A549 (cell line): ENCODE results near the gene ZMYND19.

Experiments
- BHLHE40 ChIP-seq: IDR thresholded peaks from 2 replicates; pipeline ENCODE4 v1.6.1; 2012; ENCODE audit warnings: low read depth, low read length, inconsistent platforms
- CBX2 ChIP-seq: fragments of 200-600 bp; sonication (generic); IDR thresholded peaks from 2 replicates; pipeline ENCODE4 v1.6.1; 2016; ENCODE audit warnings: low read depth, mild to moderate bottlenecking, borderline replicate concordance
- CEBPB ChIP-seq, 2 experiments: fragments of >200 bp in 1 of 2; sonication (Bioruptor Twin) in 1 of 2; formaldehyde crosslinking in 1 of 2; IDR thresholded peaks; 2 replicates each; pipeline ENCODE4 v1.6.1; 2012 to 2016
- EP300 ChIP-seq, 2 experiments: fragments of >200 bp; sonication (Bioruptor Twin); formaldehyde crosslinking; IDR thresholded peaks; 2 replicates in 1 of 2; 3 replicates in 1 of 2; pipeline ENCODE4 v1.6.1; 2016 to 2017
- HOXA7 ChIP-seq: fragments of 250-450 bp; sonication (Bioruptor Pico); IDR thresholded peaks from 2 replicates; pipeline ENCODE4 v1.5.0; 2020; ENCODE audit warnings: mild to moderate bottlenecking, moderate library complexity
- RAD21 ChIP-seq, 2 experiments: fragments of >200 bp in 1 of 2; sonication (Bioruptor Twin) in 1 of 2; formaldehyde crosslinking in 1 of 2; IDR thresholded peaks in 1 of 2; conservative IDR thresholded peaks in 1 of 2; 2 replicates in 1 of 2; 3 replicates in 1 of 2; pipeline ENCODE4 v1.6.1; 2012 to 2018; ENCODE audit warnings: inconsistent platforms in 1 of 2
- RARB ChIP-seq: fragments of 250-450 bp; sonication (Bioruptor Pico); IDR thresholded peaks from 2 replicates; pipeline ENCODE4 v1.8.0; 2021; ENCODE audit warnings: mild to moderate bottlenecking, moderate library complexity
- RFX5 ChIP-seq: fragments of 450-650 bp; IDR thresholded peaks from 2 replicates; pipeline ENCODE4 v1.7.1; 2014; ENCODE audit warnings: antibody characterized with exemption, mild to moderate bottlenecking, moderate library complexity
- SMC3 ChIP-seq: fragments of >200 bp; sonication (Bioruptor Twin); formaldehyde crosslinking; IDR thresholded peaks from 3 replicates; pipeline ENCODE4 v1.6.1; 2018; ENCODE audit warnings: inconsistent platforms
- TP53 ChIP-seq: fragments of 250-450 bp; sonication (Bioruptor Pico); IDR thresholded peaks from 2 replicates; pipeline ENCODE4 v1.5.0; 2021; ENCODE audit warnings: mild to moderate bottlenecking, moderate library complexity
- TF ChIP-seq, protein P1 (sequence below): fragments of >200 bp; sonication (Bioruptor Twin); formaldehyde crosslinking; IDR thresholded peaks from 3 replicates; pipeline ENCODE4 v1.5.1; 2016
- TF ChIP-seq, protein P2 (sequence below): fragments of 150-350 bp; IDR thresholded peaks from 2 replicates; pipeline ENCODE4 v1.6.1; 2014; ENCODE audit warnings: low read depth, mild to moderate bottlenecking, low read length
- TF ChIP-seq, protein P3 (sequence below): fragments of 450-650 bp; IDR thresholded peaks from 2 replicates; pipeline ENCODE4 v1.6.1; 2014; ENCODE audit warnings: antibody characterized with exemption
- TF ChIP-seq, protein P4 (sequence below): IDR thresholded peaks from 2 replicates; pipeline ENCODE4 v1.6.1; 2012

DNA sequence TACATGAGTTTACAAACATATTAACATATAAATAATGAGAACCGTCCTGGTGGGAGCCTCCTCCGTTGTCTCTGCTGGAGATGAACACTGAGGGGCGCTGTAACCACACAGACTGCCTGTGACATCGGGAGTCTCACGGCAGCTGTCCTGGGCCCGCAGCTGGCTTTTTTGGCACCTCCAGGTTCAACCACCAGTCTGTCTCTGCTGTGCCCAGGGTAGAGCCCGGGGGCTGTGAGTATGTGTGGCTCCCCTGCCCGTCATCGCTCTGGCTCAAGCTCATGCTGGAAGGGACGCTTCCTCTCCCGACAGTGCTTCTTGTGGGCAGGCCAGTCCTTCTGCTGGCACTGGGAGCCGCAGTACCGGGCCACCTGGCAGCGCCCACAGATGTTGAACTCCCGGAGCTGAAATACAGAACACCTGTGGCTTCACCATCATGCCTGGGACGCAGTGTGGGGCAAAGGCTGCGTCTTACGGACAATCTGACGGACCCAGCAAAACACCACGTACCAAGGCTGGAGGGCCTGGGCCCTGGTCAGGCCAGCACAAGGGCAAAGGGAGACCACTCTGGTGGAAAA, 7.9 kb downstream of the ZMYND19 start:
- TF ChIP-seq EP300 (IDR thresholded peaks at IDR 0.05) (no peak), CEBPB (IDR thresholded peaks at IDR 0.05) (no peak), RARB (CRISPR knock-in tag) (no peak), SMC3 (0 out of 3 replicates have a peak, but pooled peaks have one; percentile 9), TP53 (CRISPR knock-in tag) (no peak), RAD21 (conservative IDR thresholded peaks at IDR 0.05 in 1 of 2, IDR thresholded peaks at IDR 0.05 in 1 of 2) (peak; percentile 51 to 61; a peak in 4 of 5 replicates), RFX5 (no peak), BHLHE40 (no peak), HOXA7 (CRISPR knock-in tag) (no peak), CBX2 (no peak)
- TF ChIP-seq, protein P1, sequence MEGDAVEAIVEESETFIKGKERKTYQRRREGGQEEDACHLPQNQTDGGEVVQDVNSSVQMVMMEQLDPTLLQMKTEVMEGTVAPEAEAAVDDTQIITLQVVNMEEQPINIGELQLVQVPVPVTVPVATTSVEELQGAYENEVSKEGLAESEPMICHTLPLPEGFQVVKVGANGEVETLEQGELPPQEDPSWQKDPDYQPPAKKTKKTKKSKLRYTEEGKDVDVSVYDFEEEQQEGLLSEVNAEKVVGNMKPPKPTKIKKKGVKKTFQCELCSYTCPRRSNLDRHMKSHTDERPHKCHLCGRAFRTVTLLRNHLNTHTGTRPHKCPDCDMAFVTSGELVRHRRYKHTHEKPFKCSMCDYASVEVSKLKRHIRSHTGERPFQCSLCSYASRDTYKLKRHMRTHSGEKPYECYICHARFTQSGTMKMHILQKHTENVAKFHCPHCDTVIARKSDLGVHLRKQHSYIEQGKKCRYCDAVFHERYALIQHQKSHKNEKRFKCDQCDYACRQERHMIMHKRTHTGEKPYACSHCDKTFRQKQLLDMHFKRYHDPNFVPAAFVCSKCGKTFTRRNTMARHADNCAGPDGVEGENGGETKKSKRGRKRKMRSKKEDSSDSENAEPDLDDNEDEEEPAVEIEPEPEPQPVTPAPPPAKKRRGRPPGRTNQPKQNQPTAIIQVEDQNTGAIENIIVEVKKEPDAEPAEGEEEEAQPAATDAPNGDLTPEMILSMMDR: peak; percentile 36
- TF ChIP-seq, protein P2, sequence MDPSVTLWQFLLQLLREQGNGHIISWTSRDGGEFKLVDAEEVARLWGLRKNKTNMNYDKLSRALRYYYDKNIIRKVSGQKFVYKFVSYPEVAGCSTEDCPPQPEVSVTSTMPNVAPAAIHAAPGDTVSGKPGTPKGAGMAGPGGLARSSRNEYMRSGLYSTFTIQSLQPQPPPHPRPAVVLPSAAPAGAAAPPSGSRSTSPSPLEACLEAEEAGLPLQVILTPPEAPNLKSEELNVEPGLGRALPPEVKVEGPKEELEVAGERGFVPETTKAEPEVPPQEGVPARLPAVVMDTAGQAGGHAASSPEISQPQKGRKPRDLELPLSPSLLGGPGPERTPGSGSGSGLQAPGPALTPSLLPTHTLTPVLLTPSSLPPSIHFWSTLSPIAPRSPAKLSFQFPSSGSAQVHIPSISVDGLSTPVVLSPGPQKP: no peak
- TF ChIP-seq, protein P3, sequence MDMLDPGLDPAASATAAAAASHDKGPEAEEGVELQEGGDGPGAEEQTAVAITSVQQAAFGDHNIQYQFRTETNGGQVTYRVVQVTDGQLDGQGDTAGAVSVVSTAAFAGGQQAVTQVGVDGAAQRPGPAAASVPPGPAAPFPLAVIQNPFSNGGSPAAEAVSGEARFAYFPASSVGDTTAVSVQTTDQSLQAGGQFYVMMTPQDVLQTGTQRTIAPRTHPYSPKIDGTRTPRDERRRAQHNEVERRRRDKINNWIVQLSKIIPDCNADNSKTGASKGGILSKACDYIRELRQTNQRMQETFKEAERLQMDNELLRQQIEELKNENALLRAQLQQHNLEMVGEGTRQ: no peak
- TF ChIP-seq, protein P4, sequence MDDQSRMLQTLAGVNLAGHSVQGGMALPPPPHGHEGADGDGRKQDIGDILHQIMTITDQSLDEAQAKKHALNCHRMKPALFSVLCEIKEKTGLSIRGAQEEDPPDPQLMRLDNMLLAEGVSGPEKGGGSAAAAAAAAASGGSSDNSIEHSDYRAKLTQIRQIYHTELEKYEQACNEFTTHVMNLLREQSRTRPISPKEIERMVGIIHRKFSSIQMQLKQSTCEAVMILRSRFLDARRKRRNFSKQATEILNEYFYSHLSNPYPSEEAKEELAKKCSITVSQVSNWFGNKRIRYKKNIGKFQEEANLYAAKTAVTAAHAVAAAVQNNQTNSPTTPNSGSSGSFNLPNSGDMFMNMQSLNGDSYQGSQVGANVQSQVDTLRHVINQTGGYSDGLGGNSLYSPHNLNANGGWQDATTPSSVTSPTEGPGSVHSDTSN: no peak
